NT2/D1 (cell line): Measurements from ENCODE around the gene PM20D2.

Source experiments
- DNase-seq: peaks from one replicate; pipeline ENCODE4 v3.0.0-alpha.2; 2011; ENCODE audit warnings: low read depth, low spot score
- H3K27me3 ChIP-seq: 2 replicates; pipeline ENCODE4 v1.6.0; 2011; ENCODE audit warnings: mild to moderate bottlenecking; ENCODE audit not compliant: insufficient read length, insufficient read depth
- H3K36me3 ChIP-seq: 2 replicates; pipeline ENCODE4 v1.6.1; 2011; ENCODE audit warnings: mild to moderate bottlenecking, low read length, mixed read lengths; ENCODE audit not compliant: insufficient read depth, insufficient read length
- H3K4me1 ChIP-seq: 2 replicates; pipeline ENCODE4 v1.5.1; 2011; ENCODE audit not compliant: insufficient read depth, insufficient read length
- H3K4me3 ChIP-seq: 2 replicates; pipeline ENCODE4 v1.5.1; 2011; ENCODE audit warnings: low read depth; ENCODE audit not compliant: insufficient read length
- H3K9ac ChIP-seq: 2 replicates; pipeline ENCODE4 v1.6.0; 2011; ENCODE audit warnings: low read depth; ENCODE audit not compliant: insufficient read length
- H3K9me3 ChIP-seq: 2 replicates; pipeline ENCODE4 v1.5.1; 2011; ENCODE audit warnings: mild to moderate bottlenecking, low read length; ENCODE audit not compliant: insufficient read depth
- SUZ12 ChIP-seq: IDR thresholded peaks from 2 replicates; pipeline ENCODE4 v1.6.1; 2011; ENCODE audit not compliant: insufficient read length, insufficient read depth; ENCODE audit errors: extremely low read depth
- YY1 ChIP-seq: IDR thresholded peaks from 2 replicates; pipeline ENCODE4 v1.6.1; 2011; ENCODE audit not compliant: insufficient read length, insufficient read depth
- ZNF274 ChIP-seq: IDR thresholded peaks from 2 replicates; pipeline ENCODE4 v1.6.1; 2011; ENCODE audit warnings: mild to moderate bottlenecking, low read depth, low read length

The PM20D2 gene

DNA sequence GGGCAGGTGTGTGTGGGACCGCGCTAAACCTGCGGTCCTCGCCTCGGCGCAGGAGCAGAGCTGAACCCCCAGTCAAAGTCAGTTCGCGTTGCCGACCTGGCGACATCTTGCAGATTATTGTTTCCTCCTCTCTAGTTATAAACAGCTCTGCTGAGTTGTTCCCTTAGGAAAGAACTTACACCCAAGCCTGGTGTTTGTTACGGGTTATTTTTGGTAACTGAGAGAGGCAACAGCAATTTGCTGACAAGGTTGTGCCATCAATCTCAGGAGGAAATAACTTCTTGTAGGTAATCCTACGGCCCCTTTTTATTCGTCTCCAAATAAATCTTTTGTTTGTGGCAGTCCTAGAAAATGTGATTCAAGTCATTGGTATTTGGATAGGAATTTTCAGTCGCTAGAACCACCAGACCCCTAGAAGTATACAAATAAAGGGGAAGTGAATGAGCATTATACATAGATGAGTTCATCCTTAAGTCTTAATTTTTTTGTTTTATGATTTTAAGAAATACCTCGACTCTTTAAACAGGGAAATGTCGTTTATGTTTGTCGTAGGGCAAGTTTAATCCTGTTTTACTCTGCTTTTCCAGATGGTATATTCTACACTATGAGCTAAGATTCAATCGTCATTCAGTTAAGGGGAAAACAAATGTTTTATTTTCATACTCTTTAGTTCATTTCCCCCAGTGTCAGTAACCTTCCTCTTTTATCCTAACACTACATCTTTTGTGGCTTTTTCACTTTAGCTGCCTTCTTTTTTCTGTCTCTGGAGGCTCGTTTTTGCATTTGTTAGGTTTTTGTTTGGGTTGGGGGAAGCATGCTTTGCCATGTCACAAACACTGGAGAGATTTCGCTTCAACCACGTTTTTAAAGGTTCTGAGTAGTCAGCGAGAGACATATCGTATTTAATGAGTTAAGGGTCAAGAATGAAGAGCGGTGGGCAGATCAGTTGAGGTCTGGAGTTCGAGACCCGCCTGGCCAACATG is 1.2 kb downstream of the PM20D2 start:
- no peaks in the 10 kb centered on the region for H3K4me1 ChIP-seq
- H3K27me3 ChIP-seq = peaks cover 31% of the 10 kb centered on the region
- H3K36me3 ChIP-seq = peaks cover 12% of the 10 kb centered on the region
- H3K4me3 ChIP-seq = peak overlapping the region; percentile 69
- H3K9me3 ChIP-seq = no peaks in the 10 kb centered on the region
- DNase-seq = no peak
- H3K9ac ChIP-seq = peak overlapping the region; percentile 87
- TF ChIP-seq ZNF274 (no peak), YY1 (no peak), SUZ12 (no peak)

DNA sequence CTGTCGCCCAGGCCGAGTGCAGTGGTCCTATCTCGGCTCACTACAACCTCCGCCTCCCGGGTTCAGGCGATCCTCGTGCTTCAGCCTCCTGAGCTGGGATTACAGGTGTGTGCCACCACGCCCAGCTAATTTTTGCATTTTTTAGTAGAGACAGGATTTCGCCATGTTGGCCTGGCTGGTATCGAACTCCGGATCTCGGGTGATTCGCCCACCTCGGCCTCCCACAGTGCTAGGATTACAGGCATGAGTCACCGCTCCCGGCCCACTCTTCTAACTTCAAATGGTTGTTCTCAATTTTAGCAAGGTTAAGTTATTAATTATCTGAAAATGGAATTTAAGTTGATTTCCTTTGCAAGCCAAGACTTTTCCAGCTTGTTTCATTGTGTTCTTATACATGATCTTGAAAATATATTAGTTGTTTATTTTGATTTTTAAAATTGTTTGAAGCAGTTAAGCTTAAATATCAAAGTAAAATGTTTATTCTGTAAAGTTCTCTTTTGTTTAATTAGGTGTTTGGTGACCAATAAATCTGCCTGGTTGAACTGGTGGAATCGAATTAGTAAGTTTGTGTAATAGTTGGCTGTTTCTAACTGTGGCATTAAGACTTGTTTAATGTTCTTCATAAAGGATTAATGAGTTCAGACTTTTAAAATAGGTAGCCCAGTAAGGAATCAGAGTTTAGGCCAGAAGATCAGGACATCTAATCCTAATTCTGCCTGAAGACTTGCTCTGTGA is 2.3 kb downstream of the PM20D2 start:
- Histone ChIP-seq H3K4me1 (no peaks in the 10 kb centered on the region), H3K27me3 (peaks cover 31% of the 10 kb centered on the region), H3K36me3 (peaks cover 12% of the 10 kb centered on the region), H3K9ac (no peak overlapping the region), H3K9me3 (no peaks in the 10 kb centered on the region), H3K4me3 (no peak overlapping the region)
- no peak for DNase-seq
- no peak for TF ChIP-seq YY1
- TF ChIP-seq SUZ12 = no peak
- no peak for TF ChIP-seq ZNF274

DNA sequence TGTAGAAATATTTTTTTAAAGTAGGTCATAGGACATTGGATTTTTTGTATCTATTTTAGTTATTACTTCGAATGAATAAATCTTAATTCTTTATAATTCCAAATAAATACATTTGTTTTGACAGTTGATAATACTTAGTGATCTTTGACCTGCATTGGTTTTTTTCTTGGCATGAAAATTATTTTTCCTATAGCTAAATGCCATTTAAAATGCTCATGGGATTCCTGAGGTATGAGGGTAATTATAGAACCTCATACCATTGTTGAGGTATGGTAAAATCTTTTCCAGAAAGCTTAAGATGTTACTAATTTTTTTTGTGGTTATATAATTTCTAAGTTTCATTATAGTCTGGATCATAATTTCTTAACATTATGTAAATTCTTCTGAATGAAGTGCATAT is 8.3 kb downstream of the PM20D2 start:
- Histone ChIP-seq H3K4me1 (no peaks in the 10 kb centered on the region), H3K27me3 (no peaks in the 10 kb centered on the region), H3K9me3 (no peaks in the 10 kb centered on the region), H3K36me3 (peaks cover 12% of the 10 kb centered on the region), H3K4me3 (no peak overlapping the region), H3K9ac (no peak overlapping the region)
- DNase-seq = no peak
- TF ChIP-seq SUZ12 (no peak), YY1 (no peak), ZNF274 (no peak)

DNA sequence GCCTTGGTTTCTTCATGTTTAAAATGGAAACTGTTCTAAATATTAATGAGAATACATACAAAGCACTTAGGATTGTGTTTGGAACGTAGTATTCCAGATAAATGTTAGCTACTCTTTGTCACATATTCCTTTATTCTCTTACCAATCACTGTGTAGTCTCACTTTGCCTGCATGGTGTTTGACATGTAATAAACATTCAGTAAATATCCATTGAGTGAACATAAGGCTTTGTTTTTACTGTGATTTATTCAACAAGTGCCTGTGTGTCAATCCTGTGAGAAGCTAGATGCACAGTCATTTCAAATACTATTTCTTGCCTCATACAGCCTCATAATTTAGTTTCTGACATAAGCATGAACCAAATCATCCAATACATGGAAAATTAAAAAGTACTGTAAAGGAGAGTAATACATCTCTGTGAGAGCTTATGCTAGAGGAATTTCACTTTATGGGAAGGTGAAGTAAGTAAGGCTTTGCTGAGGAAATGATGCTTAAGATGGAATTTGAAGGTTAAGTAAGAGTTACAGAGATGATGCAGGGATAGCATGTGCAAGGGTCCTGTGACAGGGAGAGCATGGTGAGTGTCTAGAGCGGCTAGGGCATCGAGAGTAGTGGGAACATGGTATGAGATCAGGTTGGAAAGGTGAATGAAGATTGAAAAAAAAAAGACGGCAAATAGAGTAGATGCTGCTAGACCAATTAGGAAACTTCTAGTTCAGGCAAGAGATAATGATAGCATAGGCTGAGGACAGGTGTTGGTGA is 14.7 kb downstream of the PM20D2 start:
- Histone ChIP-seq H3K9me3 (no peaks in the 10 kb centered on the region), H3K36me3 (peaks cover 28% of the 10 kb centered on the region), H3K4me1 (no peaks in the 10 kb centered on the region), H3K27me3 (no peaks in the 10 kb centered on the region), H3K4me3 (no peak overlapping the region), H3K9ac (no peak overlapping the region)
- no peak for TF ChIP-seq YY1
- no peak for DNase-seq

DNA sequence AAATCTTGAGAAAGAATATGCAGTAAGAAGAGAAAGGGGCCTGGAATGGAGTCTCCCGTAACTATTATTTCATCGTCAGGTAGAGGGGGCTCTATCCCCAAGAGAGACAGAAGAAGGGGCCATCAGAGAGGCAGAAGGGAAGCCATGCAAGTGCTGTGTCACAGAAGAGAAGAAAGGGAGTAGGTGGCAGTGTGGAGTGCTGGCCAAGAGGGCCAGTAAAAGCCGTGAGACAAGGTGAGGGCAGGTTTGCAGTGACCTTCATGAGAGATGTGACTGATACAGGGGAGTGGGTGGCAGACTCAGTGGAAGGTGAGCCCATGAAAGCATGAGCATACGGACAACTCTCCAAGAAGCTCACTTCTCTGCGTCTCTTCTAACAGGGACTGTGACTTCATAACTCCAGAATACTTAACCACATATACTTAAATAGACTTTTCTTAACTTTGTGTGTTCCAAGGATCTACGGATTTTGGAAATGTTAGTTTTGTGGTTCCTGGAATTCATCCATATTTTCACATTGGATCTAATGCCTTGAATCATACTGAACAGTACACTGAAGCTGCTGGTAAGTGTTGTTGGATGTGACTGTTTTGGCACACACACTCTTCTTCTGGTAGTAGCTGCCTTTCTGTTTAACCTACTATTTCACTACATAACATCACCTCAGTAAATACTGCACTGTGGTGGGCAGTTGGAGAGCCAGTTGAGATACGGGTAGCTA is 15.6 kb downstream of the PM20D2 start:
- Histone ChIP-seq H3K9ac (no peak overlapping the region), H3K27me3 (no peaks in the 10 kb centered on the region), H3K9me3 (no peaks in the 10 kb centered on the region), H3K4me3 (no peak overlapping the region), H3K36me3 (peaks cover 28% of the 10 kb centered on the region), H3K4me1 (no peaks in the 10 kb centered on the region)
- TF ChIP-seq YY1 = no peak
- no peak for TF ChIP-seq SUZ12
- no peak for TF ChIP-seq ZNF274
- DNase-seq = no peak

DNA sequence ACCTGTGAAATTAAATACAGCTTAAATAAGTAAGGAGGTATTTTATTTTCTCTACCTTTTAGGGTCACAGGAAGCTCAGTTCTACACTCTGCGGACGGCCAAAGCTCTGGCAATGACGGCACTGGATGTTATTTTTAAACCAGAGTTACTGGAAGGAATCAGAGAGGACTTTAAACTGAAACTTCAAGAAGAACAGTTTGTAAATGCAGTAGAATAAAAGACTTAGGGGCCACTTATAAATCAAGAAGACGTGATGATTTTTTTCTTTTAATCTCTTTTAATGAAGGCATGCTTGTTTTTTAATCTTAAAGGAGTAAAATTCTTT is 16.2 kb downstream of the PM20D2 start:
- TF ChIP-seq ZNF274 = no peak
- Histone ChIP-seq H3K9ac (no peak overlapping the region), H3K4me1 (no peaks in the 10 kb centered on the region), H3K4me3 (no peak overlapping the region), H3K27me3 (no peaks in the 10 kb centered on the region), H3K36me3 (peaks cover 28% of the 10 kb centered on the region), H3K9me3 (no peaks in the 10 kb centered on the region)
- DNase-seq = no peak
